CD4-positive, alpha-beta T cell treated with Interleukin-2 at 100 ng/mL for 4 hours (primary cell): ENCODE data around the gene MICALL2.

Experiments used
- DNase-seq: peaks from one replicate; pipeline ENCODE4 v3.0.0-alpha.2; 2020; ENCODE audit warnings: low spot score

Gene MICALL2

GRCh38 chr7:1433128-1433920 lies 25.9 kb downstream of the MICALL2 start:
- no peak for DNase-seq

- peak; percentile 78 for DNase-seq
Observed at GRCh38 chr7:1432411-1433082, 26.7 kb downstream of the MICALL2 start.

- no peak for DNase-seq
Observed at GRCh38 chr7:1431634-1432380, 27.5 kb downstream of the MICALL2 start.

- no peak for DNase-seq
Observed at GRCh38 chr7:1431226-1431625, 28.0 kb downstream of the MICALL2 start.

GRCh38 chr7:1430056-1430845 lies 29.0 kb downstream of the MICALL2 start:
- DNase-seq: no peak

GRCh38 chr7:1428941-1429501 lies 30.2 kb downstream of the MICALL2 start:
- no peak for DNase-seq

- DNase-seq: no peak
Observed at GRCh38 chr7:1427064-1427657, 32.1 kb downstream of the MICALL2 start.

GRCh38 chr7:1426474-1426873 lies 32.8 kb downstream of the MICALL2 start:
- DNase-seq: no peak

- no peak for DNase-seq
Observed at GRCh38 chr7:1425292-1426136, 33.8 kb downstream of the MICALL2 start.

GRCh38 chr7:1424041-1424440 lies 35.2 kb downstream of the MICALL2 start:
- DNase-seq: no peak

- DNase-seq: no peak
Observed at GRCh38 chr7:1423264-1423811, 35.9 kb downstream of the MICALL2 start.

GRCh38 chr7:1422512-1423263 lies 36.6 kb downstream of the MICALL2 start:
- DNase-seq: no peak

- DNase-seq: no peak
Observed at GRCh38 chr7:1421946-1422345, 37.3 kb downstream of the MICALL2 start.

GRCh38 chr7:1421020-1421790 lies 38.1 kb downstream of the MICALL2 start:
- DNase-seq: no peak

- no peak for DNase-seq
Observed at GRCh38 chr7:1419688-1420087, 39.6 kb downstream of the MICALL2 start.

- no peak for DNase-seq
Observed at GRCh38 chr7:1419310-1419634, 40.0 kb downstream of the MICALL2 start.

- no peak for DNase-seq
Observed at GRCh38 chr7:1418505-1419309, 40.6 kb downstream of the MICALL2 start.
